Uterus (tissue), 2 donors: ENCODE results near the gene ATP6V0E2.

Source experiments
- POLR2A ChIP-seq, 2 donors: fragments of 450-650 bp; IDR thresholded peaks; one replicate each; pipeline ENCODE4 v1.6.1; 2016; ENCODE audit warnings: antibody characterized with exemption in 2 of 2, mild to moderate bottlenecking in 1 of 2, moderate library complexity in 1 of 2
- TF ChIP-seq, protein P1 (sequence below), 4 experiments: fragments of 200-600 bp in 2 of 4; fragments of 450-650 bp in 2 of 4; sonication (generic) in 2 of 4; IDR thresholded peaks; one replicate each; pipeline ENCODE4 v1.5.1; 2016 to 2019; ENCODE audit warnings: antibody characterized with exemption in 4 of 4, mild to moderate bottlenecking in 2 of 4, moderate library complexity in 1 of 4

DNA sequence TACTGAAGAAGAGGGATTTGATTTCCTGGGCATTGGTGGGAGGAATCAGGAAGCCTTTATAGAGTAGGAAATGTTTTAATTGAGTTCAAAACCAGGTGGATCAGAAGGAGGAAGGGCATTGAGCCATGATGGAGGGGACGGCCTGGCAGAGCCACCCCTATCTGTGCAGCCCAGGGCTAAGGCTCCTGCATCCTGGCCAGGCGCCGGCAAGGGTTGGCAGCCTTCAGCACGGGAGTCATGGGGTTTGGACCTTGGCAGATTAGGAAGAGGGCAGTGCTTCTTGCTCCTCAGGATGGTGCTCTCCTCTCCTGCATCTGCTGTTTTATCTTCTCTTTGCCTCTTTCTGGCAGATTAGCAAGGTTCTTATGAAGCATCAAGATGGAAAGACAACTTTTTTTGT lies 23.1 kb upstream of the ATP6V0E2 start:
- TF ChIP-seq, protein P1, sequence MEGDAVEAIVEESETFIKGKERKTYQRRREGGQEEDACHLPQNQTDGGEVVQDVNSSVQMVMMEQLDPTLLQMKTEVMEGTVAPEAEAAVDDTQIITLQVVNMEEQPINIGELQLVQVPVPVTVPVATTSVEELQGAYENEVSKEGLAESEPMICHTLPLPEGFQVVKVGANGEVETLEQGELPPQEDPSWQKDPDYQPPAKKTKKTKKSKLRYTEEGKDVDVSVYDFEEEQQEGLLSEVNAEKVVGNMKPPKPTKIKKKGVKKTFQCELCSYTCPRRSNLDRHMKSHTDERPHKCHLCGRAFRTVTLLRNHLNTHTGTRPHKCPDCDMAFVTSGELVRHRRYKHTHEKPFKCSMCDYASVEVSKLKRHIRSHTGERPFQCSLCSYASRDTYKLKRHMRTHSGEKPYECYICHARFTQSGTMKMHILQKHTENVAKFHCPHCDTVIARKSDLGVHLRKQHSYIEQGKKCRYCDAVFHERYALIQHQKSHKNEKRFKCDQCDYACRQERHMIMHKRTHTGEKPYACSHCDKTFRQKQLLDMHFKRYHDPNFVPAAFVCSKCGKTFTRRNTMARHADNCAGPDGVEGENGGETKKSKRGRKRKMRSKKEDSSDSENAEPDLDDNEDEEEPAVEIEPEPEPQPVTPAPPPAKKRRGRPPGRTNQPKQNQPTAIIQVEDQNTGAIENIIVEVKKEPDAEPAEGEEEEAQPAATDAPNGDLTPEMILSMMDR (IDR thresholded peaks at IDR 0.05), result no peak
- no peak for TF ChIP-seq POLR2A (IDR thresholded peaks at IDR 0.05)
